VCaP (cell line): ENCODE measurements around the gene KIF6.

Experiments
- H3K27ac ChIP-seq: fragments of 450-650 bp; 2 replicates; pipeline ENCODE4 v1.5.1; 2017
- CTCF ChIP-seq: fragments of 450-650 bp; conservative IDR thresholded peaks from 2 replicates; pipeline ENCODE4 v1.5.1; 2017; ENCODE audit warnings: mild to moderate bottlenecking, moderate library complexity

The KIF6 gene

GRCh38 chr6:39320363-39320984 is 404.7 kb downstream of the KIF6 start:
- no peak for TF ChIP-seq CTCF

GRCh38 chr6:39319621-39320362 is 405.4 kb downstream of the KIF6 start:
- no peak for TF ChIP-seq CTCF
- no peak overlapping the region for H3K27ac ChIP-seq

More at GRCh38 chr6:39320363-39320984, 404.7 kb downstream of the KIF6 start:
- H3K27ac ChIP-seq = no peak overlapping the region

GRCh38 chr6:39317256-39317655 is 408.0 kb downstream of the KIF6 start:
- no peak for TF ChIP-seq CTCF
- no peak overlapping the region for H3K27ac ChIP-seq

- TF ChIP-seq CTCF = no peak
- peak within 1 kb of the TSS; percentile 27; the same call in 1 of the 2 replicates for H3K27ac ChIP-seq
Measured at GRCh38 chr6:39314273-39314795, 410.9 kb downstream of the KIF6 start, which contains the start of gene KCNK17. KCNK17 (minus strand) TSS chr6:39314419; CDS start chr6:39314320, 99 bp downstream.

GRCh38 chr6:39313526-39314272 is 411.5 kb downstream of the KIF6 start:
- peak; percentile 30 for TF ChIP-seq CTCF
- peak overlapping the region; percentile 27; the same call in 1 of the 2 replicates for H3K27ac ChIP-seq

- no peak overlapping the region for H3K27ac ChIP-seq
- TF ChIP-seq CTCF = no peak
Measured at GRCh38 chr6:39312912-39313525, 412.2 kb downstream of the KIF6 start.
